NCI-H748 (cell line): Measurements from ENCODE around the gene CHD3.

Experiments
- DNase-seq: peaks from one replicate; lab custom pipeline; 2025; ENCODE audit not compliant: unreplicated experiment; lab: John Stamatoyannopoulos, UW

CHD3 gene

DNA sequence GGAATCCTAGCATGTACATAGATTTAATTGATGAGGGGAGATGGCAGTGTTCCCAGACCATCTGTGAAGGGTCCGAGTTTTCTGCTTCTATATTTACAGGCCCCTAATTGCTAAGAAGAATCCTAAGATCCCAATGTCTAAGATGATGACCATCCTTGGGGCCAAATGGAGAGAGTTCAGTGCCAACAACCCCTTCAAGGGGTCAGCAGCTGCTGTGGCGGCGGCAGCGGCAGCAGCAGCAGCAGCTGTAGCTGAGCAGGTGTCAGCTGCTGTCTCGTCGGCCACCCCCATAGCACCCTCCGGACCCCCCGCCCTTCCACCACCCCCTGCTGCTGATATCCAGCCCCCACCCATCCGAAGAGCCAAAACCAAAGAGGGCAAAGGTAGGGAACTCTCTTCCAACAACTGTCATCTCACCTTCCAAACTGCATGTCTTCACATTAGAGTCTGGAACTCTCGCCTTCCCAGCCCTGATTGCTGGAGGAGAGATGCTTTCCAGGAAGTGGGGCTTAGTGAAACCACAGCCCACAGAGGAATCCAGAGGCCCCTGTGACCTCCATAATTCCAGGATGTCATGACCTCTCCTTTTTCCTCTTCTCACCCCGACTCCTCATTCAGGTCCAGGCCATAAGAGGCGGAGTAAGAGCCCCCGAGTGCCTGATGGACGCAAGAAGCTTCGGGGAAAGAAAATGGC, 4.7 kb downstream of the CHD3 start:
- DNase-seq = no peak

DNA sequence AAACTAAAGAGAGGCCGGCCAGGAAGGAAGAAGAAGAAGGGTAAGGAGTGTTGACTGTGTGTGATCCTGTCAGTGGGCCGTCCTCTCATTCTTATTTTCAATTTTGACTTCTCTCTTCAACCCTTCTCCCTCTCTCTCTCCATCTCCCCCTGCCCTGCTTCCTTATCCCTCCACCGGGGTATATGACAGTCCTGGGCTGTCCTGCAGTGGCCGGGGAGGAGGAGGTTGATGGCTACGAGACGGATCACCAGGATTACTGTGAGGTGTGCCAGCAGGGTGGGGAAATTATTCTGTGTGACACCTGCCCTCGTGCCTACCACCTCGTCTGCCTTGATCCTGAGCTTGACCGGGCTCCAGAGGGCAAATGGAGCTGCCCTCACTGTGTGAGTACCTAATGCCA, 5.6 kb downstream of the CHD3 start:
- DNase-seq = no peak

- DNase-seq = no peak
These were observed 6.3 kb downstream of the CHD3 start for GRCh38 chr17:7894866-7895265.

DNA sequence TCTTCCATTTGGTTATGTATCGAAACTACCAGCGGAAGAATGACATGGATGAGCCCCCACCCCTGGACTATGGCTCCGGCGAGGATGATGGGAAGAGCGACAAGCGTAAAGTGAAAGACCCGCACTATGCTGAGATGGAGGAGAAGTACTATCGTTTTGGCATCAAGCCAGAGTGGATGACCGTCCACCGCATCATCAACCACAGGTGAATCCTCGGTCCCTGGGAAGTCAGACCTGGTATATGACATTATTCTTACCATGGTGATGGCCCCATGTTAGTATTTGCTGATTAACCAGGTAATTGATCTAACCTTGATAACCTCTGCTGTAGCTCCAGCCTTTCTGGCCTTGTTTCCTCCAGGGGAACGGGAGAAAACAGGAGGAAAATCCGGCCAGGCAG, 8.5 kb downstream of the CHD3 start:
- DNase-seq = no peak

- peak; percentile 15 for DNase-seq
These were observed 9.2 kb downstream of the CHD3 start for GRCh38 chr17:7897773-7898172.

- DNase-seq = no peak
These were observed 14.8 kb downstream of the CHD3 start for GRCh38 chr17:7903154-7904103.

DNA sequence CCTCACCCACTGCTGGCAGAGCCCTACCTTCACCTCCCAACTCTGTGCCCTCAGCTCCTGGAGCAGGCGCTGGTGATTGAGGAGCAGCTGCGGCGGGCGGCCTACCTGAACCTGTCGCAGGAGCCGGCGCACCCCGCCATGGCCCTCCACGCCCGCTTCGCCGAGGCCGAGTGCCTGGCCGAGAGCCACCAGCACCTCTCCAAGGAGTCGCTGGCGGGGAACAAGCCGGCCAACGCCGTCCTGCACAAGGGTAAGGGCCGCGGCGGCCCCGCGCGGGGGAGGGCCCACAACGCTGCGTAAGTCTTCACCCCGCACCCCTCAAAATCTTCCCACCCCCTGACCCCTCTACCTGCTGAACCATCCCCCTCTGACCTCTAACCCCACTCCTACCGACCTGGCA, 20.5 kb downstream of the CHD3 start:
- DNase-seq = no peak

- DNase-seq = no peak
These were observed 21.7 kb downstream of the CHD3 start for GRCh38 chr17:7910281-7910680.

DNA sequence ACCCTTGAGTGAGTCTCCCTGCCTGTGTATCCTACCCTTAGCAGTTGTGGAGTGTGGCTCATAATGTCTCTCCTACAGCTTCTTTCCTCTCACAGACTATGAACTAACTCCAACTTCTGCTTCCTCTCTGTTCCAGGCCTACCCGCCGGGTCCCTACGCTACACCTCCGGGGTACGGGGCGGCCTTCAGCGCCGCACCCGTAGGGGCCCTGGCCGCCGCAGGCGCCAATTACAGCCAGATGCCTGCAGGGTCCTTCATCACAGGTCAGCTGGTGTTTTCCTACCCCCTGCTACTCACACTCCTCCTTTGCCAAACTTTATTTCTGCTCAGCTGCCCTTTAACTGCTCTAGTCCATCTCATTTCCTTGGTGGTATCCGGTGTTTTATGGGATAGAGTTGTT, 22.1 kb downstream of the CHD3 start:
- no peak for DNase-seq

DNA sequence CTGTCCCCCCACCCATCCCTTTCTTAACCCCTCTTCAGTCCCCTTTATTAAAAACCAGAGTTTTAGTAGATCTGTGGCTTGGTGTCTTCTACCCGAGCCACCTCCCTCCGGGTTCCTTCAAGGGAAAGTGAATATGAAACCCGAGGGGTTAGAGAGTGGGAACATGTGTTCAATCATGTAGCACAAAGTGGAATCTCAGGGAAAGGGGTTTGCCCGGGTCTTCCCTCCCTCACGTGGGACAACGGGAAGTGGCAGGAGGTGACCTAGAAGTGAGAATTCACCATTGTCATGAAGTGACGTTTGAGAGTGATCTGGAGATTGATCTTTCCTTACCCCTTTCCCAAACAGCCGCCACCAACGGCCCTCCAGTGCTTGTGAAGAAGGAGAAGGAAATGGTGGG, 22.5 kb downstream of the CHD3 start:
- no peak for DNase-seq

DNA sequence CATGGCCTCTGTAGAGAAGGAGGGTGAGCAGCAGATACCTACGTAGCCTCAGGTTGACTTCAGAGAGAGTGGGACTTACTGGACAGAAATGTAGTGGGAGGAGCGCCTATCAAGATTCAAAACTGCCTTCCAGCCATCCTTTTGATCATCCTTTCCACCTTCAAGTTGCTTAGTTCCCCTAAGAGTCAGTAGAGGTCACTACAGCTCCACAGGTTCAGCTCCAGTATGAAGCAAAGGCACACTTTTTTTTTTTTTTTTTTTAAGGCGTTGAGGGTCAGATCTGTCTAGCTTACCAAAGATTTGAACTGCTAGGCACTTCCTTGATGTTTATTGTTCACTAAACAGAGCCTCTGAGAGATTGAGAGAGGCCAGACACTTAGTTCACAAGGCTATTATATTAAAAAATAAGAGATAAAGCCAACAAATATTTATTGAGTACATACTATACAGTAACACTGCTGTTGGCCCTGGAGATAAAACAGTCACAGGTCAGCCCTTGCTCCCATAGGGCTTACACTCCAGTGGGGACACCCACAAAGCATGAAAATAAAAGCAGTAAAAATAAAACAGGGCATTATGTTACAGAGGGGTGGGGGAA, 24.4 kb downstream of the CHD3 start:
- DNase-seq = peak; percentile 73

- DNase-seq = no peak
These were observed 26.6 kb downstream of the CHD3 start for GRCh38 chr17:7915179-7915610.

DNA sequence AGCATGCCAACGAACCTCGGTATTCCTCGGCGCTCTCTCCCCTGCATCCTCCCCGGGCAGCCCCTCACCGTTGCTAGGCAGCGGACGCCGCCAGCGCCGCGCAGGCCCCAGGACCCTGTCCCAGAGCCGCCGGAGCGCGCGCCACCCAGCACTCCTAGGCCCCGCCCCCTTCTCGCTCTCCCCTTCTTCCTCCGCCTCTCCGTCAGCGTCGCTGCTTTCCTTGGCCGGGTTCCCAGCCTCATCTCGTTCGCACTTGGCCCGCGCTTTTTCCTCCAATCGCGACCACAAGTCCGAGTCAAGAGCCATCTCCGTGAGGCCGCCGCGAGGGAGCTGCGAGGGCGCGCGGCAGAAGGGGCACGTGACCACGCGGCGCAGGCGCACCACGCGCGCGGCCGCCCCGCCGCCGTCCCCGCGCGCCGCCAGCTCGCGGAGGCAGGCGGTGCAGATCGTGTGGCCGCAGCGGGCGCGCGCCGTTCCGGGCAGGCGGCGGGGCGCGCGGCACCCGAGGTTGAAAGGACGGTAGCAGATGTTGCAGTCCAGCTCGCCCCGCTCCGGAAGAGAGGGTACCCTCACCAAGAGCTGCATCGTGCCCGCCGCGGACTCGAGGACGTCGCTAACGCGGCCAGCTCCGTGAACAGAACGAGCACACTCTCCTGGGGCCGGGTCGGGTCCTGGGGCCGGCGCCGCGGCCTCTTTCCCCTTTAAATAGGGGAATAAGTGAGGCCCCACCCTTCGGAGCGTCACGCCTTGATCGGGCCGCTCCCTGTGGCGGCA, 27.2 kb downstream of the CHD3 start, which contains the start of gene RNF227:
TSS of gene RNF227 (minus strand) at position 679 of the 774 bp plus-strand sequence. CDS start at position 585, 94 bp downstream.
- DNase-seq = peak; percentile 99

- no peak for DNase-seq
These were observed 27.7 kb downstream of the CHD3 start for GRCh38 chr17:7916385-7916682.

DNA sequence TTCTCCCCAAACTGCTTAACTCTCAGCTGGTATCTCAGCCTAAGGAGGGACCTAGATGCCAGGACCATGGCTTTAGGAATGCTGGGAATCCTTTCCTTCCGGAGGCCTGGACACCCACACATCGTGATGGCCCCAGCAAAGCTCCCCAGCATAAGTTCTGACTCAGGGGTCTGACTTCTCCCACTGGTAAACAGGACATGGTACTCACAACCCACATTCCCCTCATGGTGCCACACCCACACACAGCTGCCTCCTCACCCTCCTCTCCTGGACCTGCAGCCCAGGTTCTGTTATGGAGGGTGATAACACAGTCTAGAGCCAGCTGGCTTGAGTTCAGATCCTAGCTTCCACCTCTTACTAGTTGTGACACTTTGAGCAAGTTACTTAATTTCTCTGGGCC, 28.2 kb downstream of the CHD3 start:
- DNase-seq = no peak

DNA sequence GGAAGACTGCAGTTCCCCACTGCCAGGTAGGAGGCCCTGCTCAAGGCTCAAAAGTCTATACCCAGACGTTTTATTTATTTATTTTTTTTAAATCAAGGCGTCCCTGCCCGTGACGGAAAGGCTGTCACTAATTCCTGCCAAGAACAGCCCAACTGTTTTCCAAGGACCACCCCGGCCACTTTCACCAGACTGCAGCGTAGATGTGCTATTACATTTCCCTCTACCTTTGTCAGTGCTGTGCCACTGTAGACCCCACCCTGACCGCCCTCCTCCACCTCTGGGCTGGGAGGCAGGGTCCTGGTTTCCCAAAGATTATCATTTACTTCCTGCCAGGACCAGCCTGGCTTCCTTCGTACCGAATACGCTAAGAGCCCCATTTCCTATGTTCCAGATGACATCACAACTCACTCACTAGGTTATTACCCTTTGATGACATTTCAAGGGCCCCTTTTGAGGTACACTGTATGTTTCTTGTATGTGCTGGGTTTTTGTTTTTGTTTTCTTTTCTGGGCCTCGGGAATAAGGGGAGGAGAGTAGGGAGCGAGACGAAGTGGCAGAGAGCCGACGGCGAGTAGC, 33.8 kb downstream of the CHD3 start:
- DNase-seq = no peak

- peak; percentile 80 for DNase-seq
These were observed 34.4 kb downstream of the CHD3 start for GRCh38 chr17:7922845-7923628.

- DNase-seq = no peak
These were observed 39.0 kb downstream of the CHD3 start for GRCh38 chr17:7927596-7927995.

- DNase-seq = no peak
These were observed 40.8 kb downstream of the CHD3 start, which contains the start of gene KCNAB3 for GRCh38 chr17:7929158-7930023. Gene KCNAB3, minus strand, starts transcription at chr17:7929856. Its CDS starts 421 bp downstream, at chr17:7929435.
